Esophagus (tissue), 2 donors: ENCODE results near the gene ZNF750. TPM values are rescaled to one million over a fixed set of nuclear protein-coding genes. Genes with fewer than 3 reads are reported as not detected.

Source experiments
- H3K27ac ChIP-seq, 2 donors: one replicate each; pipeline ENCODE4 v1.5.1; 2013; ENCODE audit warnings: low read depth in 2 of 2, mild to moderate bottlenecking in 2 of 2, inconsistent platforms in 1 of 2, low read length in 1 of 2, moderate library complexity in 1 of 2
- H3K27me3 ChIP-seq, 2 donors: one replicate each; pipeline ENCODE4 v1.6.1; 2013; ENCODE audit warnings: low read length in 2 of 2, control low read depth in 1 of 2, mild to moderate bottlenecking in 1 of 2; ENCODE audit not compliant: insufficient read depth in 2 of 2, control insufficient read depth in 1 of 2
- H3K36me3 ChIP-seq, 2 donors: one replicate each; pipeline ENCODE4 v1.6.1; 2013; ENCODE audit warnings: low read length in 1 of 2; ENCODE audit not compliant: control insufficient read depth in 2 of 2, insufficient read depth in 2 of 2
- H3K4me1 ChIP-seq, 2 donors: one replicate each; pipeline ENCODE4 v1.6.1; 2013; ENCODE audit warnings: low read length in 1 of 2; ENCODE audit not compliant: control insufficient read depth in 2 of 2, insufficient read depth in 2 of 2
- H3K4me3 ChIP-seq, 2 donors: one replicate each; pipeline ENCODE4 v1.5.1; 2013; ENCODE audit warnings: low read length in 2 of 2, mild to moderate bottlenecking in 2 of 2, low read depth in 1 of 2, moderate library complexity in 1 of 2
- H3K9me3 ChIP-seq, 2 donors: one replicate each; pipeline ENCODE4 v1.6.1; 2013; ENCODE audit warnings: mild to moderate bottlenecking in 2 of 2, low read depth in 1 of 2, low read length in 1 of 2, moderate library complexity in 1 of 2; ENCODE audit not compliant: control insufficient read depth in 2 of 2, insufficient read depth in 1 of 2
- WGBS, 2 donors: extraction: QIAGEN DNeasy Blood & Tissue Kit; methylation state at CpG; one replicate each; pipeline ENCODE4 v1.1.7; 2013; 5-methylcytosine and 5-hydroxymethylcytosine counted together
- polyA plus RNA-seq, 2 donors: library from polyadenylated mRNA; stranded (reverse); fragments of 200-250 nt; gene quantifications; one replicate each; pipeline ENCODE4 v1.2.3, GENCODE V29; 2013
- donor health status: healthy with polysubstance abuse.
- donor health status: Bipolar disorder and iron deficiency.

Gene ZNF750
- polyA plus RNA-seq, 2 donors: 30.2 to 111 TPM

DNA sequence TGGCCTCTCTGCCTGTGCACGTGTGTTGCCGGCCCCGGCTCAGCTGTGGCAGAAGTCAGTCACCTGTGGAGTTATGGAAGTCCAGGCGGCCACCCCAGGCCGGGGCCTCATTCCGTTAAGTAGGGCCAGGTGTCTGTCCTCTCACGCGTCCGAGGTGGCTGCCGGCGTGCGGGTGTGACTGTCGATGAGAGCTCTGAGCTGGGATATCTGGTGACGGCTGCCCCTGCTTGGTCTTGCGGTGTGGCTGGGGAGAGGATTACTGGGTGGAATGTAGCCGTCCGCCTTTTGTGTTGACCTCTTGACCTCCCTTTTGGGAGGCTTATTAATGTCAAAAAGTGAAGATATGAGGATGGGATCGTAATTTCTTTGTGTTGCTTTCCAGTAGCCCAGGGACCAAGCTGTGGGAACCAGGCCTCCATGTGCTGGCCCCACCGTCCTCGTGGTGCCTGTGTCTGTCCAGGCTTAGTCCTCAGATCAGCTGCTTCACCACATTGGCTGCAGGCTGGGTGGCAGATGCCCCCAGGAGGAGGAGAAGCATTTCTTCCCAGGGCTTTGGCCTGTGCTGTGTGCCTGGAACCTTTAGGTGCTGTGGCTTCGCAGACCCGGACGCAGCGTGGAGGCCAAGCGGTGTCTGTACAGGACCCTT lies 23.0 kb upstream of the ZNF750 start:
- H3K4me3 ChIP-seq: no peak overlapping the region
- H3K27ac ChIP-seq: peak overlapping the region in 1 of 2 donors; percentile 2
- H3K36me3 ChIP-seq: no peaks in the 10 kb centered on the region
- no peaks in the 10 kb centered on the region for H3K27me3 ChIP-seq
- peaks cover 16 to 58% of the 10 kb centered on the region in 2 donors for H3K4me1 ChIP-seq
- WGBS, 2 donors: 90 to 92% methylated on average over 25 of the region's 25 CpGs
- no peaks in the 10 kb centered on the region for H3K9me3 ChIP-seq

DNA sequence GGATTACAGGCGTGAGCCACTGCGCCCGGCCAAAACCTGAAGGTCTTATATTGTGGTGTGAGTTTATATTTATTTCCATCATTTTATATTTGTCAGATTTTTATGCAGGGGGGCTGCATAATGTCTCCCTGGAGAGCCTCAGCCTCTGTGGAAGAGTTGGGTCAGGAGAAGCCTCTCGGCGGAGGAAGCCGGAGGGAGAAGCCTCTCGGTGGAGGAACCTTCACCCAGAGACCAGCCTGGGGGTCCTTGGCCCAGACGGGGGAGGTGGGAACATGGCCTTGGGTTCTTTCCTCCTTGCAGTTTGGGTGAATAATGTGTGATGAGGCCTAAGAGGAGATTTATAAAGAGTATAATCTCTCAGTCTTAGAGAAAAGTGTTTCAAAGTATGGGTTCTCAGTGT lies 22.4 kb upstream of the ZNF750 start:
- 94 to 98% methylated on average over 8 of the region's 8 CpGs for WGBS, 2 donors
- peaks cover 16 to 57% of the 10 kb centered on the region in 2 donors for H3K4me1 ChIP-seq
- H3K27me3 ChIP-seq: no peaks in the 10 kb centered on the region
- H3K9me3 ChIP-seq: no peaks in the 10 kb centered on the region
- no peak overlapping the region for H3K27ac ChIP-seq
- H3K36me3 ChIP-seq: no peaks in the 10 kb centered on the region
- H3K4me3 ChIP-seq: no peak overlapping the region

DNA sequence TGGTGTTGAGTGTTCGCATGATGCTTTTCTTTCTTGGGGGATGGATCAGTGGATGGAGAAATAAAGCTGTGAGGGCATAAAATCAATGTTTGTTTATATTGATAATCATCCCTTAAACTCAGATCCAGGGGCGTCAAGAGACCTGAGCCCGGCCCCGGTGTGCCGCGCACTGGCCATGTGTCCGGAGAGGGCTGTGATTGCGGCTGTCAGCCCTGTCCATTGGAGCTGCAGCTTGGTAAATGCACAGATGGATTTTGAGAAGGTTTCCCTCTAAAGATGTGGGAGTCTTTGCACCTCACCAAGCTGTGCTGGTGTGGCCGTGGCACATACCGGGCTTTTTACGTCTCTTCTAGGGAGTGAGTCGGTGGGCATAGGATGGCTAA lies 21.6 kb upstream of the ZNF750 start:
- no peaks in the 10 kb centered on the region for H3K27me3 ChIP-seq
- no peak overlapping the region for H3K4me3 ChIP-seq
- peaks cover 16 to 49% of the 10 kb centered on the region in 2 donors for H3K4me1 ChIP-seq
- no peaks in the 10 kb centered on the region for H3K36me3 ChIP-seq
- WGBS, 2 donors: 96 to 97% methylated on average over 12 of the region's 12 CpGs
- no peaks in the 10 kb centered on the region for H3K9me3 ChIP-seq
- no peak overlapping the region for H3K27ac ChIP-seq

DNA sequence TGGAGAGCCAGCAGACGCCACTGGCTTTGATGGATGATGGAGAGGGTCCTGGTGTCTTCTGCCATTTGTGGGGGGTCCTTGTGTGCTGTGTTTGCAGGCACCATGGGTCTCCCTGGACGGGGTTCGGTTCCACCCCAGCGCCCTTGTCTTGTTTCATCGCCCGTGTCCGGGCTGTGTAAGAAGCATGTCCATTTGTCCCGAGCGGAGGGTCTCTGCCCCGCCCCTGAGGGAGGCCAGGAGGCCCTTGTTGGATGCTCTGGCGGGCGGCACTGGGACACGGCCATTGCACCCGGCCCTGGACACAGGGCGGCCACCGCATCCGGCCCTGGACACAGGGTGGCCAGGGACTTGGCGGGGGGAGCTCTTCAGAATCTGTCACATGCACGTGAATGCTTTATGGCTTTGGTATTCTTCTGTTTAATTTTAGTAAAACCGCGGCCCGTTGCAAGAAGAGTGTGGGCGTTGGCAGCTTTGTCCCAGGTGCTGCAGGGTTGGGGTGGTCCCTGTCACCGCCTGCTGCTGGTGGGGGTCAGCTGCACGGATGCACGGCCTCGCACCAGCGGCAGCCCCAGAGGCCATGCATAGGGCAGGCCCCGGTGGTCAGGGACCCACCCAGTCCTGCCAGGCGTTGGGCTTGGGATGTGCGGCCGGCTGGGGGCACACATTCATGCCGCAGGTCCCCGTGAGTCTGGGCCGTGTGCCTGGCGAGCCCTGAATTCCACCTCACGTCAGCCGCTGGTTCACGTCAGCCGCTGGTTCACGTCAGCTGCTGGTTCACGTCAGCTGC lies 21.0 kb upstream of the ZNF750 start:
- WGBS, 2 donors: 91 to 93% methylated on average over 42 of the region's 42 CpGs
- Histone ChIP-seq H3K4me3 (no peak overlapping the region), H3K36me3 (no peaks in the 10 kb centered on the region), H3K9me3 (no peaks in the 10 kb centered on the region), H3K27ac (peak overlapping the region; percentile 95 to 98), H3K27me3 (no peaks in the 10 kb centered on the region), H3K4me1 (peaks cover 16 to 48% of the 10 kb centered on the region in 2 donors)

DNA sequence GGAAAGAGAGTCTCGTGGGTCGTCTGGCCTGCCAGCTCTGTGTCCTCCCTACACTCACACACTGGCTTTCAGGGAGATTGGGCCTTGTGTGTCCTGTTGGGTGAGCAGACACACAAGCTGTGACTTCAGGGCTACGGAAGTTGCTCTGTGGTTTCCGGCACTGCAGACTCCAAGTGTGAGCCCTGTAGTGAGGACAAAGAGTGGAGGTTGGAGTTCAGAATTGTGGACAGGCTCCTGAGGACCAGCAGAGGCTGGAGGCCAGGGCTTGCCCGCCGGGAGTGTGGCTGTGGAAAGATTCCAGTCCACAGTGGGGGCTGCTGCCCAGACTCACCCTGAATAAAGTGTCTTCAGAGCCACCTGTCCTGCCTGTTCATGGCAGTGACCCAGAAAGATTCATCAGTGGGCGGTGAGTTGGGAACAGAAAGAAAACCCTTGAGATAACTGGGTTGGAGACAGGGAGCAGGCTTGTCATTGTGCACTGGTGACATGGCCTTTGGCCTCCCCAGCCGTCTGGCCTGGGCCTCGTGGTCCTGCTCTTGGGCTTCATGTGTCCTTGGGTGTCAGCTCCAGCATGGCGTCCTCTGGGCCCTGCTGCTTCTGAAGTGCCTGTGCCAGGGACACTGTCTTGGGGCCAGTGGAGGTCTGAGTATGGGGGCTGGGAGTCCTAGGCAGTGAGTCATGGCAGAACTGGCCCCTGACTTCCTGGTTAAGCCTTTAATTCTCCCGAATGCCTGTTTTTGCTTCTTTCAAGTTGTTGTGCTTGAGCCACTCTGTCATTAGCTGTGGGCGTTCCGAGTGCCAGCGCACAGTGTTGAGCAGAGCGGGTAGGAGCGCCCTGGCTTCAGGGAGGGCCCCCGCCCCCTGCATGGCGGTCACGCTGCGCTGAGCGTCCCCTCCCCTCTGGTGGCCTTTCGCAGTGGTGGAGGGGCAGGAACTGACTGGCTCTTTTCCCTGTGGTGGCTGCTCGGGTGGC lies 19.9 kb upstream of the ZNF750 start:
- Histone ChIP-seq H3K4me1 (peaks cover 12 to 38% of the 10 kb centered on the region in 2 donors), H3K36me3 (no peaks in the 10 kb centered on the region), H3K9me3 (no peaks in the 10 kb centered on the region), H3K27ac (peak overlapping the region; percentile 95 to 98), H3K4me3 (no peak overlapping the region), H3K27me3 (no peaks in the 10 kb centered on the region)
- 60 to 74% methylated on average over 23 of the region's 23 CpGs for WGBS, 2 donors

DNA sequence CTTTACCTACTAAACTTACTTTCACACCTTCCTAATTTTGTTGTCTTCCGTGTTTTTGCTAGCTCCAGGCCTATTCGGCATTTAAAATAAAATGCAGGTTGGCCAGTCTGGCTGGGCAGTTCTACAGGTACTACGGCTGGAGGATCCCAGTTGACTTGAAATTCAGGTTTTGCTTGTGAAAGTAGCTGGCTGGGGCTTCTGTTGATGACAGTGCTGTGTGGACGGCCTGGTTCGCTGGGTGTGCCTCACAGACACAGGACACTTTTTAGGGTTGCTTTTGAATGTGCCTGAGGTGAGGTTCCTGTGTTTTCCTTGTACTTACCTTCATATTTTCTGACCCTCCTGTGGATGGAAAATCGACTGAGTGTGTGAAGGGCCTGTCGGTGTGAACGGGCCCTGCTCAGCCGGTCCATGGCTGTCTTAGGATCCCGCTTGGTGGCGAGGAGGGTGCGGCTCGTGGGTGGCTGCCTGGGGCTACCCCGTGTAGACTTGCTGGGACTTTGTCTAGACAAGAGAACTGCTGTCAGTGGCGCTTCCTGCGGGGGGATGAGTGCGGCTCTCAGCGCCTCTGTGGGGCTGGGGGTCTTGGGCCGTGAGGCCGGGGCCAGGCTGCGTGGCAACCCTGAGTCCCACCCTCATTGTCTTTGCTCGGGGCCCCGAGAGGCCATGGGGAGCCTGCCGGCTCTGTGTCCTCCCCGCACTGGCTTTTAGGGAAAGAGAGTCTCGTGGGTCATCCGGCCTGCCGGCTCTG lies 18.7 kb upstream of the ZNF750 start:
- Histone ChIP-seq H3K4me3 (peak overlapping the region in 1 of 2 donors; percentile 2), H3K4me1 (peaks cover 9 to 28% of the 10 kb centered on the region in 2 donors), H3K9me3 (no peaks in the 10 kb centered on the region), H3K27me3 (no peaks in the 10 kb centered on the region), H3K27ac (peak overlapping the region; percentile 95 to 98), H3K36me3 (peaks cover 0 to 3% of the 10 kb centered on the region in 2 donors)
- WGBS, 2 donors: 58% methylated on average over 28 of the region's 28 CpGs

DNA sequence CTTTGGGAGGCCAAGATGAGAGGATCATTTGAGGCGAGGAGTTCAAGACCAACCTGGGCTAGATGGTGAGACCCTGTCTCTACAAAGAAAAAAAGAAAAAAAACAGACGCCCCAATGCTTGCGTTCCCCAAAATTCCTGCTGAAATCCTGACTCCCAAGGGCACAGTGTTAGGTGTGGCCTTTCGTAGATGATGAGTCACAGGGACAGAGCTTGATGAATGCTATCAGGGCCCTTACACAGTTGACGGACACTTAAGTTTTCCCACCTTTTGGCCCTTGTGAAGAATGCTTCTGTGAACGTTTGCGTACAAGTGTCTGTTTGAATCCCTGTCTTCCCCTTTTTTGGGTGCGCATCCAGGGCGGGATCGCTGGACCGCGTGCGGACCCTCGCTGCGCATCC lies 16.5 kb upstream of the ZNF750 start:
- no peak overlapping the region for H3K4me3 ChIP-seq
- H3K36me3 ChIP-seq: peaks cover 0 to 3% of the 10 kb centered on the region in 2 donors
- 86 to 87% methylated on average over 15 of the region's 15 CpGs for WGBS, 2 donors
- peaks cover 9 to 20% of the 10 kb centered on the region in 2 donors for H3K4me1 ChIP-seq
- no peak overlapping the region for H3K27ac ChIP-seq
- H3K9me3 ChIP-seq: no peaks in the 10 kb centered on the region
- H3K27me3 ChIP-seq: no peaks in the 10 kb centered on the region

DNA sequence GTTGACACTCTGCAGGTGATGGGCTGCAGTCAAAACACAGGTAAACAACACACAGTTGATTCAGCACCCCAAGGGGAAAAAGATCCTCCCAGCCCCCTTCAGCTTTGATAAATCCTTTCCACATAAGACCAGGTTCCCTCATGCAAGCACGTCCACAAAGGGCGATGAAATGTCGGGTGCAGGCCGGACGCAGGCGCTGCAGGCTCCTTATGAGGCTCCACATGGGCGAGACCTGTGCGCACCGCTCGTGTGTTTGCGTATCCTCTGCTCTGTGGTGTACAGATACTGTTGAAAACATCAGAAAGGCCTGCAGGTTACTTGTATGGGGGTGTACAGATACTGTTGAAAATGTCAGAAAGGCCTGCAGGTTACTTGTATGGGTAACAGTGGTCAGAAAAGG lies 14.4 kb upstream of the ZNF750 start:
- Histone ChIP-seq H3K27ac (no peak overlapping the region), H3K36me3 (peaks cover 0 to 3% of the 10 kb centered on the region in 2 donors), H3K4me1 (peaks cover 3 to 5% of the 10 kb centered on the region in 2 donors), H3K4me3 (no peak overlapping the region), H3K9me3 (peaks cover 0 to 2% of the 10 kb centered on the region in 2 donors), H3K27me3 (no peaks in the 10 kb centered on the region)
- 95 to 96% methylated on average over 11 of the region's 11 CpGs for WGBS, 2 donors

DNA sequence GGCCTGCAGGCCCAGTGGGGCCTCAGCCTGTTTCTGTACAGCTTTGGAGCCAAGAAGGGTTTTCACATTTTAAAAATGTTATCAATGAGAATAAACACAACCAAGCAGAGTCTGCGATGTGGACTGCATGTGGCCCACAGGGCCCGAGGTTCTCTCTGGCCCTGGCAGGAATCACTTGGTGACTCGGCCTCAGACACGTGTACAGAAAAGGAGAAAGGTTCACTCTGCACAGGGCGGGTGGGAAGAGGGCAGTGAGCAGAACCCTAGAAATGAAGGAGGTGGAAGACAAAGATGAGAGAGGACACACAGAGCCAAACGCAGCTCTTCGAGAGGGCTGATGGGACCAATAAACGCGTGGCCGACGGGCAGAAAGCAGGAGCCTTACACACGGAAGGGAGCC lies 11.6 kb upstream of the ZNF750 start:
- H3K4me3 ChIP-seq: no peak overlapping the region
- peaks cover 0 to 3% of the 10 kb centered on the region in 2 donors for H3K36me3 ChIP-seq
- 84 to 91% methylated on average over 12 of the region's 12 CpGs for WGBS, 2 donors
- peaks cover 5 to 6% of the 10 kb centered on the region in 2 donors for H3K4me1 ChIP-seq
- no peak overlapping the region for H3K27ac ChIP-seq
- no peaks in the 10 kb centered on the region for H3K27me3 ChIP-seq
- peaks cover 0 to 2% of the 10 kb centered on the region in 2 donors for H3K9me3 ChIP-seq
